ENCODE measurements around the gene ATXN2.
"Not testable (repeated sequence)": the region's sequence is repeated elsewhere in the genome, so short reads cannot be mapped to it uniquely, and the experiment has no call there.

Gene ATXN2

GRCh38 chr12:111598637-111599452, at the start of gene ATXN2:
Gene ATXN2, minus strand, starts transcription at chr12:111599315. Its CDS starts 281 bp downstream, at chr12:111599034.
- DNase-seq (ENCODE audit: low spot score in 2 of 2), result no peak
- no peaks in the 10 kb centered on the region for H3K9me3 Mint-ChIP-seq
- H3K4me3 Mint-ChIP-seq, result peak within 1 kb of the TSS; percentile 87
- H3K4me1 Mint-ChIP-seq, result peaks cover 45% of the 10 kb centered on the region
- H3K27me3 Mint-ChIP-seq, result no peaks in the 10 kb centered on the region
- H3K27ac Mint-ChIP-seq (ENCODE audit: low read depth), result peak within 1 kb of the TSS; percentile 92
- H3K36me3 Mint-ChIP-seq (ENCODE audit: insufficient read depth), result peaks cover 22% of the 10 kb centered on the region
- ATAC-seq (replicated peaks; ENCODE audit: extremely low read depth, poor library complexity, severe bottlenecking), result peak; percentile 68

- H3K36me3 Mint-ChIP-seq (ENCODE audit: insufficient read depth), result peaks cover 66% of the 10 kb centered on the region
- no peak overlapping the region for H3K4me3 Mint-ChIP-seq
- H3K4me1 Mint-ChIP-seq, result no peaks in the 10 kb centered on the region
- ATAC-seq (replicated peaks; ENCODE audit: extremely low read depth, poor library complexity, severe bottlenecking), result no peak
- no peaks in the 10 kb centered on the region for H3K27me3 Mint-ChIP-seq
- no peak overlapping the region for H3K27ac Mint-ChIP-seq (ENCODE audit: low read depth)
- no peak for DNase-seq (ENCODE audit: low spot score in 2 of 2)
- H3K9me3 Mint-ChIP-seq, result no peaks in the 10 kb centered on the region
These were observed 46.3 kb upstream of the ATXN2 start for GRCh38 chr12:111645433-111645832.

- no peak overlapping the region for H3K27ac Mint-ChIP-seq (ENCODE audit: low read depth)
- peaks cover 50% of the 10 kb centered on the region for H3K36me3 Mint-ChIP-seq (ENCODE audit: insufficient read depth)
- no peak for ATAC-seq (replicated peaks; ENCODE audit: extremely low read depth, poor library complexity, severe bottlenecking)
- DNase-seq (ENCODE audit: low spot score in 2 of 2), result no peak
- H3K27me3 Mint-ChIP-seq, result no peaks in the 10 kb centered on the region
- no peaks in the 10 kb centered on the region for H3K9me3 Mint-ChIP-seq
- no peaks in the 10 kb centered on the region for H3K4me1 Mint-ChIP-seq
- no peak overlapping the region for H3K4me3 Mint-ChIP-seq
These were observed 44.3 kb upstream of the ATXN2 start for GRCh38 chr12:111643427-111643826.

GRCh38 chr12:111642681-111643426, 43.7 kb upstream of the ATXN2 start:
- no peak overlapping the region for H3K4me3 Mint-ChIP-seq
- H3K9me3 Mint-ChIP-seq, result no peaks in the 10 kb centered on the region
- DNase-seq (ENCODE audit: low spot score in 2 of 2) (no peak), ATAC-seq (replicated peaks; ENCODE audit: extremely low read depth, poor library complexity, severe bottlenecking) (no peak)
- H3K4me1 Mint-ChIP-seq, result no peaks in the 10 kb centered on the region
- no peak overlapping the region for H3K27ac Mint-ChIP-seq (ENCODE audit: low read depth)
- no peaks in the 10 kb centered on the region for H3K27me3 Mint-ChIP-seq
- peaks cover 48% of the 10 kb centered on the region for H3K36me3 Mint-ChIP-seq (ENCODE audit: insufficient read depth)

- Mint-ChIP-seq H3K36me3 (ENCODE audit: insufficient read depth) (peaks cover 28% of the 10 kb centered on the region), H3K27me3 (no peaks in the 10 kb centered on the region), H3K4me3 (no peak overlapping the region), H3K9me3 (no peaks in the 10 kb centered on the region), H3K27ac (ENCODE audit: low read depth) (peak overlapping the region; percentile 53), H3K4me1 (no peaks in the 10 kb centered on the region)
- ATAC-seq (replicated peaks; ENCODE audit: extremely low read depth, poor library complexity, severe bottlenecking) (no peak), DNase-seq (ENCODE audit: low spot score in 2 of 2) (no peak)
These were observed 41.4 kb upstream of the ATXN2 start for GRCh38 chr12:111640506-111640905.

- Mint-ChIP-seq H3K36me3 (ENCODE audit: insufficient read depth) (peaks cover 15% of the 10 kb centered on the region), H3K4me3 (no peak overlapping the region), H3K4me1 (no peaks in the 10 kb centered on the region), H3K9me3 (no peaks in the 10 kb centered on the region), H3K27me3 (no peaks in the 10 kb centered on the region), H3K27ac (ENCODE audit: low read depth) (no peak overlapping the region)
- DNase-seq (ENCODE audit: low spot score in 2 of 2) (no peak), ATAC-seq (replicated peaks; ENCODE audit: extremely low read depth, poor library complexity, severe bottlenecking) (no peak)
These were observed 39.4 kb upstream of the ATXN2 start for GRCh38 chr12:111638556-111638955.

GRCh38 chr12:111636209-111636945, 37.3 kb upstream of the ATXN2 start:
- DNase-seq (ENCODE audit: low spot score in 2 of 2), result no peak
- no peaks in the 10 kb centered on the region for H3K27me3 Mint-ChIP-seq
- no peaks in the 10 kb centered on the region for H3K36me3 Mint-ChIP-seq (ENCODE audit: insufficient read depth)

GRCh38 chr12:111635524-111635923, 36.4 kb upstream of the ATXN2 start:
- Mint-ChIP-seq H3K9me3 (no peaks in the 10 kb centered on the region), H3K4me1 (no peaks in the 10 kb centered on the region), H3K36me3 (ENCODE audit: insufficient read depth) (no peaks in the 10 kb centered on the region), H3K27ac (ENCODE audit: low read depth) (no peak overlapping the region), H3K27me3 (no peaks in the 10 kb centered on the region), H3K4me3 (no peak overlapping the region)
- ATAC-seq (replicated peaks; ENCODE audit: extremely low read depth, poor library complexity, severe bottlenecking), result no peak
- no peak for DNase-seq (ENCODE audit: low spot score in 2 of 2)

More at GRCh38 chr12:111636209-111636945, 37.3 kb upstream of the ATXN2 start:
- H3K9me3 Mint-ChIP-seq, result no peaks in the 10 kb centered on the region
- H3K4me1 Mint-ChIP-seq, result no peaks in the 10 kb centered on the region
- no peak overlapping the region for H3K4me3 Mint-ChIP-seq
- H3K27ac Mint-ChIP-seq (ENCODE audit: low read depth), result no peak overlapping the region
- ATAC-seq (replicated peaks; ENCODE audit: extremely low read depth, poor library complexity, severe bottlenecking), result no peak

- H3K36me3 Mint-ChIP-seq (ENCODE audit: insufficient read depth), result no peaks in the 10 kb centered on the region
- no peaks in the 10 kb centered on the region for H3K9me3 Mint-ChIP-seq
These were observed 29.6 kb upstream of the ATXN2 start for GRCh38 chr12:111628505-111629260.

GRCh38 chr12:111626230-111626629, 27.1 kb upstream of the ATXN2 start:
- DNase-seq (ENCODE audit: low spot score in 2 of 2) (no peak), ATAC-seq (replicated peaks; ENCODE audit: extremely low read depth, poor library complexity, severe bottlenecking) (no peak)
- Mint-ChIP-seq H3K27me3 (no peaks in the 10 kb centered on the region), H3K27ac (ENCODE audit: low read depth) (no peak overlapping the region), H3K9me3 (no peaks in the 10 kb centered on the region), H3K4me1 (no peaks in the 10 kb centered on the region), H3K4me3 (no peak overlapping the region), H3K36me3 (ENCODE audit: insufficient read depth) (no peaks in the 10 kb centered on the region)

More at GRCh38 chr12:111628505-111629260, 29.6 kb upstream of the ATXN2 start:
- ATAC-seq (replicated peaks; ENCODE audit: extremely low read depth, poor library complexity, severe bottlenecking) (no peak), DNase-seq (ENCODE audit: low spot score in 2 of 2) (no peak)
- no peaks in the 10 kb centered on the region for H3K27me3 Mint-ChIP-seq
- no peak overlapping the region for H3K4me3 Mint-ChIP-seq
- no peak overlapping the region for H3K27ac Mint-ChIP-seq (ENCODE audit: low read depth)
- H3K4me1 Mint-ChIP-seq, result no peaks in the 10 kb centered on the region

- ATAC-seq (replicated peaks; ENCODE audit: extremely low read depth, poor library complexity, severe bottlenecking), result no peak
- H3K27me3 Mint-ChIP-seq, result no peaks in the 10 kb centered on the region
- no peak for DNase-seq (ENCODE audit: low spot score in 2 of 2)
- no peak overlapping the region for H3K4me3 Mint-ChIP-seq
- no peaks in the 10 kb centered on the region for H3K36me3 Mint-ChIP-seq (ENCODE audit: insufficient read depth)
- H3K9me3 Mint-ChIP-seq, result no peaks in the 10 kb centered on the region
- no peaks in the 10 kb centered on the region for H3K4me1 Mint-ChIP-seq
- no peak overlapping the region for H3K27ac Mint-ChIP-seq (ENCODE audit: low read depth)
These were observed 25.4 kb upstream of the ATXN2 start for GRCh38 chr12:111624540-111624939.

GRCh38 chr12:111617841-111618240, 18.7 kb upstream of the ATXN2 start:
- not testable (repeated sequence) for H3K27me3 Mint-ChIP-seq; DNase-seq (ENCODE audit: low spot score in 2 of 2); H3K4me3 Mint-ChIP-seq; H3K9me3 Mint-ChIP-seq; ATAC-seq (replicated peaks; ENCODE audit: extremely low read depth, poor library complexity, severe bottlenecking); H3K4me1 Mint-ChIP-seq; H3K36me3 Mint-ChIP-seq (ENCODE audit: insufficient read depth); H3K27ac Mint-ChIP-seq (ENCODE audit: low read depth)
